Measurements from ENCODE around the gene KBTBD2. TPM values are rescaled to one million over a fixed set of nuclear protein-coding genes. Genes with fewer than 3 reads are reported as not detected.
A peak's percentile ranks its signal among the peaks of the same experiment; 100 is the strongest.

The KBTBD2 gene
- total and polyA plus RNA-seq, 8 donors, result 9.0 to 90.3 (median 16.1) TPM

DNA sequence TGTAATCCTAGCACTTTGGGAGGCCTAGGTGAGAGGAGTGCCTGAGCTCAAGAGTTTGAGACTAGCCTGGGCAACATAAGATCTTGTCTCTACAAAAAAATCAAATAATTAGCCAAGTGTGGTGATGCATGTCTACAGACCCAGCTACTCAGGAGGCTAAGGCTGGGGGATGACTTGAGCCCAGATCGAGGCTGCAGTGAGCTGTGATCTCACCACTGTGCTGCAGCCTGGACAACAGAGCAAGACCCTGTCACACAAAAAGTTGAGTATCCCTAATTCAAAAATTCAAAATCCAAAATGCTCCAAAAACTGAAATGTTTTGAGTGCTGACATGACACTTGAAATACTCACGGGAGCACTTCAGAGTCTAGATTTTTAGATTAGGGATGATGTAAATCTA is 19.1 kb downstream of the KBTBD2 start:
- Histone ChIP-seq H3K9me3 (no peaks in the 10 kb centered on the region), H3K4me1 (peaks cover 7 to 59% (median 22%) of the 10 kb centered on the region in 4 donors), H3K4me3 (no peak overlapping the region), H3K36me3 (peaks cover 19 to 67% (median 61%) of the 10 kb centered on the region in 4 donors), H3K27me3 (no peaks in the 10 kb centered on the region), H3K27ac (no peak overlapping the region)
- WGBS, 5 donors, result 81 to 93% (median 88%) methylated on average over 2 of the region's 2 CpGs
- intact Hi-C loops (cut with DNase I; ENCODE audit: low total_unique reads), result no loop called here
- TF ChIP-seq, protein P1, sequence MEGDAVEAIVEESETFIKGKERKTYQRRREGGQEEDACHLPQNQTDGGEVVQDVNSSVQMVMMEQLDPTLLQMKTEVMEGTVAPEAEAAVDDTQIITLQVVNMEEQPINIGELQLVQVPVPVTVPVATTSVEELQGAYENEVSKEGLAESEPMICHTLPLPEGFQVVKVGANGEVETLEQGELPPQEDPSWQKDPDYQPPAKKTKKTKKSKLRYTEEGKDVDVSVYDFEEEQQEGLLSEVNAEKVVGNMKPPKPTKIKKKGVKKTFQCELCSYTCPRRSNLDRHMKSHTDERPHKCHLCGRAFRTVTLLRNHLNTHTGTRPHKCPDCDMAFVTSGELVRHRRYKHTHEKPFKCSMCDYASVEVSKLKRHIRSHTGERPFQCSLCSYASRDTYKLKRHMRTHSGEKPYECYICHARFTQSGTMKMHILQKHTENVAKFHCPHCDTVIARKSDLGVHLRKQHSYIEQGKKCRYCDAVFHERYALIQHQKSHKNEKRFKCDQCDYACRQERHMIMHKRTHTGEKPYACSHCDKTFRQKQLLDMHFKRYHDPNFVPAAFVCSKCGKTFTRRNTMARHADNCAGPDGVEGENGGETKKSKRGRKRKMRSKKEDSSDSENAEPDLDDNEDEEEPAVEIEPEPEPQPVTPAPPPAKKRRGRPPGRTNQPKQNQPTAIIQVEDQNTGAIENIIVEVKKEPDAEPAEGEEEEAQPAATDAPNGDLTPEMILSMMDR (IDR thresholded peaks at IDR 0.05), result no peak
- no peak for TF ChIP-seq POLR2A (IDR thresholded peaks at IDR 0.05)
- TF ChIP-seq EP300 (IDR thresholded peaks at IDR 0.05), result no peak
- no peak for TF ChIP-seq POLR2AphosphoS5 (IDR thresholded peaks at IDR 0.05)
- DNase-seq, result no peak

DNA sequence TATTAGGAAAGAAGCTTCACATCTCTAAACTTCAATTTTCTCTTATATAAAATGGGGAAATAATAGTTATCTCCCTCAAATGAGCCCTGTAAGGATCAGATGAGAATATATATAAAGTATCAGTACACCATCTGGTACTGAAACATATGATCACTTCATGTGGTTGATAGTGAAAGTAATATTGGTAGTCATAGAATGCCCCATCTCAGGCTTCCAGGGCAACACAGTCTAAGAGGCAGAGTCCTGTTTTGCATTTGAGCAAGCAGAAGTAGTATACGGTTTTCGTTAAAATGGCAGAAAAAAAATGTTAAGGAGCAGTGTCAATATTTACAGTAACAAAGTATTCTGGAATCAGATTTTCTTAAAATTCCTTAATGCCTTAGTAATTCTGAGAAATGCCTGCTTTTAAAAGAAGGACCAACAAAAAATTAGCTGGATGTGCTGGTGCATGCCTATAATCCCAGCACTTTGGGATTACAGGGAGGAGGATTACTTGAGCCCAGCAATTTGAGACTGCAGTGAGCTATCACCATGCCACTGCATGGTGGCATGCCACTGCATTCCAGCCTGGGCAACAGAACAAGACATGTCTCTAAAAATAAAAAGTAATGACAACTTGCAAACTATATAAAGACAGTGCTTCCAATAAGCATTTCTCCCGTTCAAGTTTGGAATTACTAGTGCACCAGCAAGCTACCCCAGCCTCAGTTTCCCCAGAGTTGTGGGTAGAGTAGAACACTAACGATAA is 19.8 kb downstream of the KBTBD2 start:
- 54 to 68% (median 58%) methylated on average over 4 of the region's 4 CpGs for WGBS, 5 donors
- intact Hi-C loops (cut with DNase I; ENCODE audit: low total_unique reads), result no loop called here
- Histone ChIP-seq H3K4me1 (peaks cover 7 to 54% (median 21%) of the 10 kb centered on the region in 4 donors), H3K27ac (no peak overlapping the region), H3K4me3 (no peak overlapping the region), H3K36me3 (peaks cover 19 to 70% (median 61%) of the 10 kb centered on the region in 4 donors), H3K27me3 (no peaks in the 10 kb centered on the region), H3K9me3 (no peaks in the 10 kb centered on the region)
- no peak for DNase-seq
- TF ChIP-seq EP300 (IDR thresholded peaks at IDR 0.05) (no peak), POLR2A (IDR thresholded peaks at IDR 0.05) (no peak)

DNA sequence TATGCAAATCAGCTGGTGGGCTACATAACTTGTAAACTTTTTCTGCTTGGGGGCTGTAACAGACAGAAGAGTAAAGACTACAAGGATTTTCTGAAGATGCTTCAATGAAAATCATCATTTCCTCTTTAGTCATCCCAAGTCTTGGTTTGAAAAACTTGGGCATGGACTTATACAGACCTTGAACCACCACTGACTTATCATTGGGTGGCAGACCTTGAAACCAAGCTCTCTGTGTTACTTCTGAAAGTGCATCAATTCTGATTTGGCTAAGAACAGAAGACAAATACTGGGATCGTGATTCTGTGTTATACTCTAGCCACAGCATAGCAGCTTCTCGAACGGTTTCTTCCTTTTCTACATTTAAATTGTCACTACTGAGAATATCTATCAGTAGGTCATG is 21.3 kb downstream of the KBTBD2 start:
- Histone ChIP-seq H3K4me1 (peaks cover 7 to 40% (median 19%) of the 10 kb centered on the region in 4 donors), H3K4me3 (no peak overlapping the region), H3K9me3 (peaks cover 0 to 5% (median 0%) of the 10 kb centered on the region in 4 donors), H3K27me3 (no peaks in the 10 kb centered on the region), H3K36me3 (peaks cover 19 to 73% (median 58%) of the 10 kb centered on the region in 4 donors), H3K27ac (no peak overlapping the region)
- 82 to 94% (median 85%) methylated on average over 3 of the region's 3 CpGs for WGBS, 5 donors
- intact Hi-C loops (cut with DNase I; ENCODE audit: low total_unique reads), result no loop called here
- DNase-seq, result no peak
- TF ChIP-seq EP300 (IDR thresholded peaks at IDR 0.05) (no peak), POLR2AphosphoS5 (IDR thresholded peaks at IDR 0.05) (no peak), POLR2A (IDR thresholded peaks at IDR 0.05) (no peak)
- TF ChIP-seq, protein P1 (IDR thresholded peaks at IDR 0.05), result no peak

DNA sequence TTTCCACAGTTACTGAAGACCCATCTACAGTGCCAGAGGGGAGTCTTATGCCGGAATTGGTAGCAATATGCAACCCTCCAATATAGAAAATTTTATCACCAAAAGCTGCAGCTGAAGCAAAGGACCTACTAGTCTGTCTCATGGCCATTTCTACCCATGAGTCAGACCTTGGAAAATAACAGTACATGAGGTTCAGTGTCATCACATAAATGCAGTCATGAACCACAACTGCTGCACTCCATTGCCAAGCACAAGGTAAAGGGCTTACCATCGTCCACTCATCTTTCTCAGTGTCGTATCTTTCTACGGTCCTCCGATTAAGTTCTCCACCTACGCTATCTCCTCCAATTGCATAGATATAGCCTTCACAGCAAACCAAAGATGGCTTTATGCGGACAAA is 21.8 kb downstream of the KBTBD2 start:
- Histone ChIP-seq H3K4me3 (no peak overlapping the region), H3K4me1 (peaks cover 7 to 35% (median 19%) of the 10 kb centered on the region in 4 donors), H3K9me3 (peaks cover 0 to 5% (median 0%) of the 10 kb centered on the region in 4 donors), H3K36me3 (peaks cover 17 to 67% (median 52%) of the 10 kb centered on the region in 4 donors), H3K27me3 (no peaks in the 10 kb centered on the region), H3K27ac (no peak overlapping the region)
- no peak for TF ChIP-seq POLR2A (IDR thresholded peaks at IDR 0.05)
- TF ChIP-seq EP300 (IDR thresholded peaks at IDR 0.05), result no peak
- no peak for TF ChIP-seq POLR2AphosphoS5 (IDR thresholded peaks at IDR 0.05)
- TF ChIP-seq, protein P1 (IDR thresholded peaks at IDR 0.05), result no peak
- no peak for DNase-seq
- intact Hi-C loops (cut with DNase I; ENCODE audit: low total_unique reads), result no loop called here
- WGBS, 5 donors, result 95 to 98% (median 97%) methylated on average over 7 of the region's 7 CpGs

DNA sequence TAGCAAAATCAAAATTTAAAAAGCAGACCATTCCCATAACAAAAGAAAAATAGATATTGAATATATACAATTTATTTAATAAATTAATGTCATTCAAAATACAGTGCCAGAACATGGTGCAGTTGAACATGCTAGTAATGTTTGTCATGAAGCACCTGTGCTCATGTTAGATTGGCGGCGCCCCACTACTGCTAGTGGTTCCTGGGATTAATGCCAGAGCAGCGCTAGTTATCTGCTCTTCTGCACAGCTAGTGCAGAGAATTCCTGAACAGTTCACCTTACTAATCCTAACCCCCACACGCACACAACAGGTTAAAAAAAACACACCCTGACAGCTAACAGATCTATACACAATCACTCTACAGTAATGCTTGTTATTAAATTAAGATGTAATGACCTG is 23.4 kb downstream of the KBTBD2 start:
- 39 to 69% (median 57%) methylated on average over 4 of the region's 4 CpGs for WGBS, 5 donors
- Histone ChIP-seq H3K27me3 (no peaks in the 10 kb centered on the region), H3K4me1 (peaks cover 7 to 30% (median 19%) of the 10 kb centered on the region in 4 donors), H3K4me3 (no peak overlapping the region), H3K9me3 (peaks cover 0 to 5% (median 0%) of the 10 kb centered on the region in 4 donors), H3K36me3 (peaks cover 9 to 51% (median 37%) of the 10 kb centered on the region in 4 donors), H3K27ac (no peak overlapping the region)
- intact Hi-C loops (cut with DNase I; ENCODE audit: low total_unique reads), result no loop called here
- DNase-seq, result peak in 1 of 2 donors; percentile 52
- TF ChIP-seq POLR2A (IDR thresholded peaks at IDR 0.05), result no peak
- TF ChIP-seq EP300 (IDR thresholded peaks at IDR 0.05), result no peak
- TF ChIP-seq POLR2AphosphoS5 (IDR thresholded peaks at IDR 0.05), result no peak
- TF ChIP-seq, protein P1 (IDR thresholded peaks at IDR 0.05), result no peak

Data from stomach (tissue), 9 donors.